GM19397 (cell line): ENCODE data around the gene RCN1.

ENCODE experiments used
- ATAC-seq: cut with Tn5 transposase; IDR thresholded peaks from one replicate; pipeline ENCODE4 v1.9.1; 2021; ENCODE audit warnings: mild to moderate bottlenecking, moderate library complexity; ENCODE audit not compliant: unreplicated experiment

Gene RCN1

GRCh38 chr11:32151027-32151426 is 60.2 kb downstream of the RCN1 start:
- no peak for ATAC-seq

DNA sequence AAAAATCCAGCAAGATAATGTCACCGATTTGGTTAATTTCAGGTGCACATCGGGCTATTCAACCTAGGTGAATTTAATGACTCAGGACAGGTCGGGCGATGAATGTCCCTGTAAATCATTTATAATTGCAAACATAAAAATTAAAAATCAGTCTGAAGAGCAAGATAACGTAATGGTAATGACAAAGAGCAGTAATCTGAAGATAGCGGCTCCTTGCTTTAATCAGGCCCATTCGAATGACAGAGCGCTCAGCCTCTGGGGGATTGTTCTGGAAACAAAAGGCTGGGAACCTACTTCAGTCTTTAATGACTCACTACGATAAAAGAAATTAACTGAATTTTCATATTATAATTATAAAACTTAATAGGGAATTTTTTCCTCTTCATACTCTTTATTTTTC is 61.3 kb downstream of the RCN1 start:
- ATAC-seq, result no peak

GRCh38 chr11:32152821-32153220 is 61.9 kb downstream of the RCN1 start:
- ATAC-seq, result no peak

DNA sequence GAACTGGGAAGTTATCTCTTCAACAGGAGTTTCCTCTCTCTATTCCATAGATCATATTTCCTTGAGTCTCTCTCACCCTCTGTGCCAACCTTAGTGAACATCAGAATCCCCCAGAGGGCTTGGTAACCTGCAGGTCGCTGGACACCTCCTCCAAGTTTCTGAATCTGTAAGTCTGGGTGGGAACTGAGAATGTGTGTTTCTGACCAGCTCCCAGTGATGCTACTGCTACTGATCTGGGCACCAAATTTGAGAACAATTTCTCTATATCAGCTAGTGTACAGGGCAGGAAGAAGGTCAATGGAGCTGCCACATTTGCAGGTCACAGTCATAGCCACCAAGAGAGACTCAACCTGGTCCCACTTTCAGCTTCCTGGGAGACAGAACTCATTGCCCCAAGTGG is 62.9 kb downstream of the RCN1 start:
- peak; percentile 59 for ATAC-seq

DNA sequence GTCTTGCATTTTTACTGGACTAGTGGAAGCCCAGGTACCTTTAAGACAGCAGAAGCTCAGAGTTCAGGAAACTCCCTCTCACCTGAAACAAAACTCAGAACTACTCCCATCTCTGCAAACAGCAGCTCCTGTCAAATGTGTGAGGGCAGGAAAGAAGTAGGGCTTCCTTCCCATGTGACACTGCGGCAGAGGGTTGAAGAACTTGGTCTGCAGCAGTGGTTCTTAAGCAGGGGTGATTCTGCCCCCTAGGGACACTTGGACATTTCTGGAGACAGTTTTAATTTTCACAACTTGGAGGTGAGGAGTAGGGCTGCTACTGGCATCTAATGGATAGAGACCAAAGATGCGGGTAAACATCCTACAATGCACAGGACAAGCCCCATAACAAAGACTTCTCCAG is 63.4 kb downstream of the RCN1 start:
- ATAC-seq, result peak; percentile 32
